Renal cortical epithelial cell (primary cell): ENCODE results near the gene GHITM. TPM values are rescaled to one million over a fixed set of nuclear protein-coding genes. Genes with fewer than 3 reads are reported as not detected.
"Not testable (repeated sequence)": the region's sequence is repeated elsewhere in the genome, so short reads cannot be mapped to it uniquely, and the experiment has no call there.

ENCODE experiments used
- DNase-seq: peaks from one replicate; pipeline ENCODE4 v3.0.0-alpha.2; 2011; ENCODE audit warnings: low read depth
- total RNA-seq: library from RNA; depleted of rRNA; stranded (reverse); fragments of >200 nt; gene quantifications from 2 replicates; pipeline ENCODE4 v1.2.3, GENCODE V29; 2014

GHITM gene
- total RNA-seq, 1 donor from 2014 or later, result 215 TPM

DNA sequence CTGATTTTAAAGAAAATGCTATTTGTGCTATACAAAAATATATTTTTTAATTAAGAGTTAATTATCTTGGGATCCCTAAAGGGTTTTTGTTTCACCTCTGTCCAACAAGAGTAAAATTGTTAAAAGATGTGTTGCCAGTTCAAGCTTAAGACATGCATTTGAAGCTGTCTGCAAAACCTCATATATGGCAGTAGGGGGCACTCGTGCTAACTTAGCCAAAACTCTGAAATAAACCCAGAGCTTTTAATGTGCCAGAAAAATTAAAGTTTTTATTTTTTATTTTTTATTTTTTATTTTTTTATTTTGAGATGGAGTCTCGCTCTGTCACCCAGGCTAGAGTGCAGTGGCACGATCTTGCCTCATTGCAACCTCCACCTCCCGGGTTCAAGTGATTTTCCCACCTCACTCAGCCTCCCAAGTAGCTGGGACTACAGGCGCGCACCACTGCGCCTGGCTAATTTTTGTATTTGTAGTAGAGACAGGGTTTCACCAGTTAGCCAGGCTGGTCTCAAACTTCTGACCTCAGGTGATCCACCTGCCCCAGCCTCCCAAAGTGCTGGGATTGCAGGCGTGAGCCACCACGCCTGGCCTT is 8.8 kb downstream of the GHITM start:
- peak; percentile 67 for DNase-seq

DNA sequence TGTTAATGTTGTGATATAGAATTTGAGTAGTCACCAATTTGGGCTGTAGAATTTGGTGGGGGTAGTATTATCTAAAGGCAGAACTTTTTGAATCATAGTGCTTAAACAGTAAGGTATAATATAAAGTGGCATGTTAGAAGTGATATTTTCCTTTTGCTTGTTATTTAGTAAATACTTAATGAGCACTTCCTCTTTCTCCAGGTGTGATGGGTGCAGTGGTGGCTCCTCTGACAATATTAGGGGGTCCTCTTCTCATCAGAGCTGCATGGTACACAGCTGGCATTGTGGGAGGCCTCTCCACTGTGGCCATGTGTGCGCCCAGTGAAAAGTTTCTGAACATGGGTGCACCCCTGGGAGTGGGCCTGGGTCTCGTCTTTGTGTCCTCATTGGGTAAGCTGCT is 10.5 kb downstream of the GHITM start:
- no peak for DNase-seq

DNA sequence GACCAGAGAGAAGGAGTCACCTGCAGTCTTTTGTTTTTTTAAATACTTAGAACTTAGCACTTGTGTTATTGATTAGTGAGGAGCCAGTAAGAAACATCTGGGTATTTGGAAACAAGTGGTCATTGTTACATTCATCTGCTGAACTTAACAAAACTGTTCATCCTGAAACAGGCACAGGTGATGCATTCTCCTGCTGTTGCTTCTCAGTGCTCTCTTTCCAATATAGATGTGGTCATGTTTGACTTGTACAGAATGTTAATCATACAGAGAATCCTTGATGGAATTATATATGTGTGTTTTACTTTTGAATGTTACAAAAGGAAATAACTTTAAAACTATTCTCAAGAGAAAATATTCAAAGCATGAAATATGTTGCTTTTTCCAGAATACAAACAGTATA is 13.5 kb downstream of the GHITM start:
- DNase-seq, result no peak

DNA sequence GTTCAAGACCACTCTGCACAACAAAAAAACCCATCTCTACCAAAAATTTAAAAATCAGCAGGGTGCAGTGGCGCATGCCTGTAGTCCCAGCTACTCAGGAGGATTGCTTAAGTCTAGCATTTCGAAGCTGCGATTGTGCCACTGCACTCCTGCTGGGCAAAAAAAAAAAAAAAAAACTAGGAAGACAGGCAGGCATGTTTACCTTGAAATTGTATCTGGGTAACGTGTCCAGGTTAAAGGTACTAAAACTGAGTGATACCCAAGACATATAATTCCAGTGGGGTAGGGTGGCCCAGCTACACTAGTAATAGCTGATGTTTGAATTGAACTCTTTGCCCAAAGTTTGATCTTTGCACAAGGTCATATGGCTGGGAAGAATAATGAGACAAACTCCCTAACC is 16.2 kb downstream of the GHITM start:
- no peak for DNase-seq

DNA sequence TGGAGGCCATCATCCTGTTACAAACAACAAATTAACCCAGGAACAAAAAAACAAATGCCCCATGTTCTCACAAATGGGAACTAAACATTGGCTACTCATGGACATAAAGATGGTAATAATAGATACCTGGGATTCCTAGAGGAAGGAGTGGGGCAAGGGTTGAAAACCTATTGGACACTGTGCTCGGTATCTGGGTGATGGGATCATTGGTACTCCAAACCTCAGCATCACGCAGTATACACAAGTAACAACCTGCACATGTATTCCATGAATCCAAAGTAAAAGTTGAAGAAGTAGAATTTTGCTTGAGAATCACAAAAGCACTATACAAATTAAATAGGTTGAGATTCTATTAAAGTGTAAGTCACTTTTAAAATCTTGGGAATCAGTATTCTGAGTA is 16.7 kb downstream of the GHITM start:
- DNase-seq, result no peak

DNA sequence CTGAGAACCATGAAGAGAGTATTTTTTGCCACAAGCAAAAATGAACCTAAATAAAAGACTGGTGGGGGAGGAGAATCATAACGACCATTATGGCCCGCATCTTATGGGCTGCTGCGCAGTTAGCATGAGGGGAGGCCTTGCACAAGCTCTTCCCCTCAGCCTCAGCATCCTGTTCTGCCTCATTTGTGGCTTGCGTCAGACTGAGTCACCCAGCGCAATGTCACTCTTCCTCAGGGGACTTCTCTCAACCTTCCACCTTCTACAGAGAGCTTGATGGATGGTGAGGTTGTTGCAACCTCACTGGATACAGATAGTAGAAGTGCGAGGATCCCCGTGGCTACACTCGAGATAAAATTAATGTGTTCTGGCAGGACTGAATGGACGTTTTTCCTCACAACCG is 17.5 kb downstream of the GHITM start:
- DNase-seq, result no peak

DNA sequence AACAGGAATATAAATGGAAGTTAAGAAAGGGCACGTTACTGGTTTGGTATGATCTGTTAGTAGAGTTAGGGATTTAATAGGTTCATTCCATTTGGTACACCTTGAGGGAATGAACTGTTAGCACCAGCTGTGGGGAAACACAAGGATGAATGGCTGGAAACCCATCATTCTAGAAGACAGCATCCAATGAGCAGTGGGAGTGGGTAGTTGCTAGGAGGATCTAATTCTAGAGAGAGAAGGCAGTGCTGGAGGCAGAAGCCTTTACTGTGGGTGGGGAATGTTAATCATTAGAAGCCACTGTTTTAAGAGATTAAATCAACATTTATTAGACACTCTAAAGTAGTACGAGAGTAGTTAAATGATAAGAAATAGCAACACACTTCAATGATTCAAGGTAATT is 18.8 kb downstream of the GHITM start:
- peak; percentile 61 for DNase-seq

DNA sequence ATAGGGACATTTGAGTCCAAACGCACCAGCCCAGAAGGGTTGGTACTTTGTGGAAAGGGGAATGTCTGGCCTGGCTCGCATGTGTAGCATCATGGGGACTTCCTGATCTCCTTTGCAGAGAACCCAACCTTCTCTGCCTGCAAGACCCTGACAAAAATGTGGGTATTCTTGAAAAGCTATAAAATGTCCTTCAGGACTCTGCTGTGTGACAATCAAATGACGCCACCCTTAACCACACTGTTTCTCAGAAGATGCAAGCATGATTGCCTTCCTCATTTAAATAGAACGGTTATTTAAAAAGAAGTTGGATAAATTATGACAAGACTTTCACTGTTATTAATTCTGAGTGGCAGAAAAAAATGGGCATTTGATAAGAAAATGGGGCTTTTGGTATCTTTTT is 19.2 kb downstream of the GHITM start:
- DNase-seq, result no peak

DNA sequence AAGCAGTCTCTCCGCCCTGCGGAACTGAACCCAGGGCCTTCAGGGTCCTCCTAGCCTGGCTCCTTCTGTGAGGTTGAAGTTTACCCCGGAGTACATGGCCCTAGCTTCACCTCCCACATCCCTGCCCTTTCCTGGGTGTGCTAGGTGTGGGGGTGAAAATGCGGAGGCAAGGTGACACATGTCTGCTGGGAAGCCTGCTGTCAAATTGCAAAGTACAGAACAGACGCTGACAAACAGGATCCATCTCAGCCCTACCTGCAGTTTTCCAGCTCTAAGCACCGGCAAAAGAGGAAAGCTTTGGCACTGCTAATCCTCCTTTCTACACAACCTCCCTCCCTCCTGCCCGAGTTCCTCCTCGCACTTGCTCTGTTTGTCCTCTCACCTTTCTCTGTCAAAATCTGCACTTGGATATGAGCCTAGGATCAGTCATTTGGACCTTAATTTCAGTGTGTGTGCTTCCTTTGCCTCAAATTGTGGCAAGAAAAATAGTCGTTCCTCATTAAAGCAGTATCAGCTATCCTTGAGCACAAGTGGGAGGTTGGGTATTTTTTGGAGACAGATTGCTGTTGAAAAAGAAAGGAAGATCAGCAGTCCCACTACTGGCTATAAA is 19.9 kb downstream of the GHITM start:
- DNase-seq, result no peak

DNA sequence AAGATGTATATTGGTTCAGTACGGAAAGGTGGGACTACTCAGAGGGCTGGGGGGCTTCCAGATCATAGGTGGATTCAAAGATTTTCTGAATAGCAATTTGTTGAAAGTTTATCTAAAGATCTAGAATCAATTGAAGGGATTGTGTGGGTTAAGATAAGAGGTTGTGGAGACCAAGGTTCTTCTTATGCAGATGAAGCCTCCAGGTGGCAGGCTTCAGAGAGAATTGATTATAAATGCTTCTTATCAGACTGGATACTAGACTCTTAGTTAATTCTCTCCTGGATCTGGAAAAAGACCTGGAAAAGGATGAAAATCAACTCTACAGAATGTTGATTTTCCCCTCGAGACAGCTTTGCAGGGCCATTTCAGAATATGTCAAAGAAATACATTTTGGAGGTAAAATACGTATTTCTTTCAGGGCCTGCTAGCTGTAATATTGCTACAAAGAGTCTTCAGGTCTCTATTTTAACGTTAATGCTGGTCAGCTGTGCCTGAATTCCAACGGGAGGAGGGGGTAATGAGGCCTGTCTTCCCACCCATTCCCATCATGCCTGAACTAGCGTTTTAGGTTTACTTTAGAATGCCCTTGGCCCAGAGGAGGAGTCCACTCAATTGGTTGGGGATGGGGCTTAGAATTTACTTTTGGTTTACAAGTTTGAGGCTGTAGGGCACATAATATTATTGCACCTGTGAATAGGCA is 21.5 kb downstream of the GHITM start:
- no peak for DNase-seq

DNA sequence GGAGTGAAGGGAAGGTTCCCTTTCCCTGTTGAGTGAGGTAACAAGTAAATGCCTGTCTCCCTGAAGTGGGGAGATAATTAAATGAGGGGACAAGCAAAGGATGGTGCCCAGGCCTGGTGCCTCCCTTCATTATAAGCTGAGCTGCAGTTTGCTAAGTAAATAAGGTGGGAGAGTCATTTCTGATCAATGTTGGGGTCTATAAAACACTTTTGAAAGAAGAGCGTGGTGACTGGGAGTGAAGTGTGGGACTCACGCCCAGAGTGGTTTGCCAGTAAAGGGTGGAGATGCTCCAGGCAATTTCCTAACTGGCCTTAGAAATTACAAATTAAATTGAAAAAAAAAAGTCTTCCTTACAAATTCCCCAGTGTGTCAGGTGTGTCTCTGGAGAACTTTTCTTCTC is 24.7 kb downstream of the GHITM start:
- no peak for DNase-seq

DNA sequence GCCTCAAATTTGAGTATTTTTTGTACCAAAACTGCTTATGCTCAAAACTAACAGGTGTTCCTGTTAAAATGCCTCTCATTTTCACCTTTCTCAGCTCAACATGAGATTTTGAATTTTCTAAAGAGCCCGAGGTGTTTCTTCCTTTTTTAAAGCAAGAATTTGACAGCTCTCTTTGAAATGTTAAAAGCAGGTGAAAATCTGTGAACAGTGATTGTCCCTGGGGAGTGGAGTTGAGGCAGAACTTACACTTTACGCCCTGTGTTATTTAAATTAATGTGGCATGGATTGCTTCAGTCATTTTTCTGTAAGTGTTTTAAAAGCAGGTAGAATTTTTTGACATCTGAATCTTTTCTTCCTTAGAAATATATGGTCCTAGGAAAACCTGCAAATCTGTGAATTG is 25.1 kb downstream of the GHITM start:
- DNase-seq, result no peak

DNA sequence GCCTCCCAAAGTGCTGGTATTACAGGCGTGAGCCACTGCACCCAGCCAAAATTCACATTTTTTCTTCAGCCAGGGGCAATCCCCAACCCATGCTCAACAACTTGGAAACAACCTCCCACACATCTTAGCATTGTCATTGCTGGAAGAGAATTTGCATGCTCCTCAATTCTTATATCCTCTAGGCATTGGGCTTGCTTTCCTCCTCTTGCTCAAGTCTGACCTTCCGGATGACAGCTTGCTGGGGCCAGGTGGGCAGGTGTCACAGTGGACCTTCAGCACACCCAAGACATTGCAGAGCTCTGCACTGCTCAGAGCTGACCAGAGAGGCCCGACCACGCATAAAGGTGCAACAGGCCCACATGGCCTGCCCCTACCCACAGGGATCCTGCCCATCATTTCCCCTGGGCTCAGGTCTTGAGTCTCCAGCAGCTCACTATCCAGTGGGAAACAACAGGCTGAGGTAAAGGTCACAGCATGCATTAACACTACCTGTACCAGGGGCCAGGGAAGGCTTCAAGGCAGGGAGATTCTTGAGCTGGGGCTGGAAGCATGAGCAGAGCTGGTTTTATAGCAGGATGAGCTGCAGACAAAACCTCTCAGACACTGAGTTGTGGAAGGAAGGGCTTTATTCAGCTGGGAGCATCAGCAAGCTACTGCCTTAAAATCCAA is 27.4 kb downstream of the GHITM start:
- peak; percentile 45 for DNase-seq

DNA sequence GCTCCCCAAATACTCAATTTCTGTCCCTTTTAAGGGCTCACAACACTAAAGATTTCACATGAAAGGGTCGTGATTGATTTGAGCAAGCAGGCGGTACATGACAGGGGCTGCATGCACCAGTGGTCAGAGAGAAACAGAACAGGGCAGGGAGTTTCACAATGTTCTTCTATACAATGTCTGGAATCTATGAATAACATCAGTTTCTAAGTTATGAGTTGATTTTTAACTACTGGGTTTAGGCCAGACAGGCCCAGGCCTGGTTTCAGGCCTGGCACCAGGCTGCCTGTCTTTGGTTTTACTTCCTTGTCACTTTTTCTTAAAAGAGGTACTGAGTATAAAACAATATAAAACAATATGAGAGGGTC is 28.0 kb downstream of the GHITM start:
- peak; percentile 53 for DNase-seq

DNA sequence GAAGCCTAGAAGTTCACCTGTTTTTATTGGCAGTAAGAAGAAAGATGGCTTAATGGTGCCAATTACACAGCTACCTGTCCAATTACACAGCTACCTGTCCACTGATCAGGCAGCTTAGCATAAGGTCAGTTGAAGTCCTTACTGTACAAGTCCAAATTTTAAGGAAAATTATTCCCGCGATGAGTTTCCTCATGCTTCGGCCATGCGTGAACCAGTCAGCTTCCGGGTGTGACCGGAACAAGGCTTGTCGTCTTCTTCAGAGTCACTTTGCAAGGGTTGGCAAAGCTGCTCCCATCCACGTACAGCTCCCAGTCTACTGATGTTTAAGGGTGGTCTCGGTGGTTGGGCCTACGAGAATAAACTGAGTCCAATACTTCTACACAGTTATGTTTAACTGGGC is 29.1 kb downstream of the GHITM start:
- DNase-seq, result not testable (repeated sequence)

DNA sequence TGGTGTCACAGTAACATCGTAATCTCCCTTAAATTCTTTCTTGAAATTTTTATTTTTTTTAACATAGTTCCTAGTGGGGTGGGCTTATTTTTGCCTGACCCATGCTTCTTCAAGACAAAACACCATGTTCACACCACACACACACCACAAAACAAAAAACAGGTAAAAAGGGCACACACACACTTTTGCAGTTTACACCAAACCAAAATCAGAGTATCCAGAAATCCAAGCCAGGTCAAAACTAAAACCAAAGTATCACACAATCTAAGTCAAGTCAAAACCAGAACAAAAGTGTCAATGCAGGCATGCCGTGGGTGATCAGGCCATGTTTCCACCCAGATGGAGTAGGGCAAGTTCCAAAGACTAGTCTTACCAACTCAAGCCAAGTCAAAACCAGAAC is 31.9 kb downstream of the GHITM start:
- DNase-seq, result not testable (repeated sequence)

DNA sequence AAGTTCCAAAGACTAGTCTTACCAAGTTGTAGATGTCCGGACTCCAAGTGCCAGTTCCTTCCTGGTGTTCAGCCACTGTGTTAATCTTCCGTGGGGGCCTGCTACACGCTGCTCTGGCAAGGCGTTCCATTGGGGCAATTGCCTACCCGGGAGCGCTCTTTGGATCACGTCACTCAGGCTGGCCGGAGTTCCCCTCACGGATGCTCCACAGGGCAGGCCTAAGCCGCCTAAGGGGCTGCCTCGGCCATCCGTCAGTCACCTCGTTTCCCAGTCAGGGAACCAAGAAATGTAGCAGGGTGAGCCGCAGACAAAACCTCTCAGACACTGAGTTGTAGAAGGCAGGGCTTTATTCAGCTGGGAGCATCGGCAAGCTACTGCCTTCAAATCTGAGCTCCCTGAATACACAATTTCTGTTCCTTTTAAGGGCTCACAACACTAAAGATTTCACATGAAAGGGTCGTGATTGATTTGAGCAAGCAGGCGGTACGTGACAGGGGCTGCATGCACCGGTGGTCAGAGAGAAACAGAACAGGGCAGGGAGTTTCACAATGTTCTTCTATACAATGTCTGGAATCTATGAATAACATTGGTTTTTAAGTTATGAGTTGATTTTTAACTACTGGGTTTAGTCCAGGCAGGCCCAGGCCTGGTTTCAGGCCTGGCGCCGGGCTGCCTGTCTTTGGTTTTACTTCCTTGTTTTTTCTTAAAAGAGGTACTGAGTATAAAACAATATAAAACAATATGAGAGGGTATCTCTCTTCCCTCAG is 32.6 kb downstream of the GHITM start:
- DNase-seq, result peak; percentile 68

DNA sequence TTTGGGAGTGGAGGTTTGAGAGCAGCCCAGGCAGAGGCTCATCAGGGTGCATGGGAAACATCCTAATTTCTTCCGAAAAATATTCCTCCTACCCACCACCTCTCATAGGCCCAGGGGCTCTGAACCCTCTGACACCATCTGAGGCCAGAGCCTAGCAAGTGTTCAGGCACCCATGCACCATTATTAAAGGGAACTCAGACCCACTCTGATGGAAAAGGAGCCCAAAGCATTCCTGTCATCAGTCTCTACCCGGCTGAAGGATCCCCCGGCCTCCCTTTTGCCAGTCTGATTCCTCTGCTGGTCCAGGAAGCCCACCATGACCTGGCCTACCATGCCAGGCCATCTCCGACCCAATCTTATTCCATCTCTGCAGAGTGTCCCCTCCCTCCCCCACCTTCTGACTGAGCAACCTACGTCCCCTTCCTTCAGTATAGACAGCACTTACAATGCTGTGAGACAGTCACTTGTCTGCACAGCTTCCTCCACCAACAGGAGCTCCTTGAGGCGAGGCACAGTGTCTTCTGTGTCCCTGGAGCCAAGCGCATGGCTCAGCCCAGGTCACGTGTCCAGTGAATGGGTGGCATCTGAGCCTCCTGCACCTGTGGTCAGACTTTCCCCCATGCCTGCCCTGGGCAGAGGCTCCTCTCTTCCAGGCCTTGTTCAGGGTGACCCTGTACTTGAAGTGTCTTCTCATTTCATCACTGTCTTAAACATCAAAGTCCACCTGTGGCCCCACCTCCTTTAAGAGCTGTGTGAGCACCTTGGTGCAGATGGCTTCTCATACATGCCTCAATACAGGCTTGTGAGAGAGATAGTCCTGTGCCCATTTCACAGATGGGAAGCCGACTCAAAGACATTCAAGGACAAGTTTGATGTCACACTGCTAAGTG is 33.4 kb downstream of the GHITM start:
- no peak for DNase-seq

DNA sequence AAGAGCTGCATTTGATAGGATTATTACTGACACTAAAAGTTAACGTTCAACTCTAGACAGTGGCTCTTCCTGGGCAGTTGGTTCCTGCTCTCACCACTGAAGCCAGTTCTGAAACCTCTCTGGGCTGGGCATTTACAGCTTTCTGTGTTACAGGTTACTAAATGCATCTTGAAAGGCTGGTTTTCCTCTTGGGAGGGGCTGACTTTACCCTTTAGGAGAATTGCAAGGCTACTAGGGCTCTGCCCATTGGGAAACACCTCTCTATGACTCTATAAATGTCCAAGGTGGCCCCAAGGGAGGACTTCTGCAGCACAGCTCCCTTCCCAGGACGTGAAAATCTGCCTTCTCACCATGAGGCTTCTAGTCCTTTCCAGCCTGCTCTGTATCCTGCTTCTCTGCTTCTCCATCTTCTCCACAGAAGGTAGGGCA is 34.2 kb downstream of the GHITM start, which contains the start of gene GPR15LG:
Gene GPR15LG (plus strand): TSS at position 301 of the 429 bp plus-strand sequence. CDS start 51 bp downstream, at position 352.
- DNase-seq, result peak; percentile 32

DNA sequence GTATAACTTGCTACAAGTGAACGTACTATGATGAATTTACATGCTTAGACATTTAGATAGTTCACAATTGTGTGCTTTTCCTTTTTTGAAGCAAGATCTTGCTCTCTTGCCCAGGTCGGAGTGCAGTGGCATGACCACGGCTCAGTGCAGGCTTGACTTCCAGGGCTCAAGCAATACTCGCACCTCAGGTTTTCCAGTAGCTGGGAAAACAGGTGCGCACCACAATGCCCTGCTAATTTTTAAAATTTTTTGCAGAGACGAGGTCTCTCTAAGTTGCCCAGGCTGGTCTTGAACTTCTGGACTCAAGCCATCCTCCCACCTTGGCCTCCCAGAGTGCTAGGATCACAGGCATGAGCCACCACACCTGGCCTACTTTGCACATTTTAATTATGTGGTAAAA is 36.1 kb downstream of the GHITM start:
- DNase-seq, result no peak

DNA sequence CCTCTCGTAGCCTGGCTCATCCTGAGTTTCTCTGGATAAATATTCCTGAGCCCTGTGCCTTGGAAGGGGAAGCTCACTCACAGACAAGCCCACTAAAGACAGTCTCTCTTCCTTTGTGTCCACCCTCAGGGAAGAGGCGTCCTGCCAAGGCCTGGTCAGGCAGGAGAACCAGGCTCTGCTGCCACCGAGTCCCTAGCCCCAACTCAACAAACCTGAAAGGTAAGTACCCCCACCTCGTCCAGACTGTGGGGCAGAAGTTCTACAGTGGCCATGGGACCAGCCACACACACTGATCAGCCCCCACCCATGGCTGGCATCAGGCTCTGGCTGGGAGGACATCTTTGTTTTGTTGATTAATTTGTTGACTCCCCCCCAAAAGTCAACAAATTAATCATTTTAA is 37.0 kb downstream of the GHITM start:
- no peak for DNase-seq
